Thyroid gland (tissue), 4 donors: ENCODE results near the gene APC. TPM values are rescaled to one million over a fixed set of nuclear protein-coding genes. Genes with fewer than 3 reads are reported as not detected.
"Not testable (repeated sequence)": the region's sequence is repeated elsewhere in the genome, so short reads cannot be mapped to it uniquely, and the experiment has no call there.

Experiments used
- DNase-seq, 2 donors: peaks; one replicate each; pipeline ENCODE4 v3.0.0-alpha.2; 2019
- H3K27ac ChIP-seq, 3 donors: fragments of 200-600 bp; sonication (generic); 1 replicate in 2 of 3; 2 replicates in 1 of 3; pipeline ENCODE4 v1.5.1; 2016 to 2019; ENCODE audit warnings: mild to moderate bottlenecking in 1 of 3, moderate library complexity in 1 of 3
- H3K27me3 ChIP-seq: fragments of 200-600 bp; sonication (generic); one replicate; pipeline ENCODE4 v1.5.1; 2019
- H3K36me3 ChIP-seq, 2 donors: fragments of 200-600 bp; sonication (generic); one replicate each; pipeline ENCODE4 v1.5.1; 2016 to 2019
- H3K4me1 ChIP-seq, 2 donors: fragments of 200-600 bp; sonication (generic); one replicate each; pipeline ENCODE4 v1.5.1; 2017 to 2019
- H3K4me3 ChIP-seq, 3 donors: fragments of 200-600 bp; sonication (generic); replicated peaks in 1 of 3; 1 replicate in 2 of 3; 2 replicates in 1 of 3; pipeline ENCODE4 v1.5.1; 2016; ENCODE audit warnings: mild to moderate bottlenecking in 1 of 3
- H3K9me3 ChIP-seq: fragments of 200-600 bp; sonication (generic); one replicate; pipeline ENCODE4 v1.5.1; 2017
- POLR2A ChIP-seq, 2 donors: fragments of 450-650 bp; IDR thresholded peaks; one replicate each; pipeline ENCODE4 v1.6.1; 2017; ENCODE audit warnings: antibody characterized with exemption in 2 of 2, mild to moderate bottlenecking in 2 of 2, moderate library complexity in 1 of 2
- WGBS, 2 donors: methylation state at CpG; one replicate each; pipeline ENCODE4 v1.1.5; 2017; 5-methylcytosine and 5-hydroxymethylcytosine counted together
- intact Hi-C: fragments of 100-400 bp; cut with DNase I; formaldehyde crosslinking; loops from one replicate; pipeline ENCODE4 v1.15.1; 2023
- total RNA-seq, 4 donors: library from RNA; depleted of rRNA; stranded (reverse); fragments of >200 nt; gene quantifications; one replicate each; pipeline ENCODE4 v1.2.3, GENCODE V29; 2016
- TF ChIP-seq, protein P1 (sequence below), 6 experiments: fragments of 200-600 bp in 3 of 6; fragments of 450-650 bp in 3 of 6; sonication (generic) in 3 of 6; IDR thresholded peaks; one replicate each; pipeline ENCODE4 v1.5.1; 2016 to 2019; ENCODE audit warnings: antibody characterized with exemption in 6 of 6, mild to moderate bottlenecking in 2 of 6, inconsistent platforms in 1 of 6, moderate library complexity in 1 of 6

The APC gene
- total RNA-seq, 4 donors from 2014 or later = 36.1 to 73.0 (median 54.7) TPM

DNA sequence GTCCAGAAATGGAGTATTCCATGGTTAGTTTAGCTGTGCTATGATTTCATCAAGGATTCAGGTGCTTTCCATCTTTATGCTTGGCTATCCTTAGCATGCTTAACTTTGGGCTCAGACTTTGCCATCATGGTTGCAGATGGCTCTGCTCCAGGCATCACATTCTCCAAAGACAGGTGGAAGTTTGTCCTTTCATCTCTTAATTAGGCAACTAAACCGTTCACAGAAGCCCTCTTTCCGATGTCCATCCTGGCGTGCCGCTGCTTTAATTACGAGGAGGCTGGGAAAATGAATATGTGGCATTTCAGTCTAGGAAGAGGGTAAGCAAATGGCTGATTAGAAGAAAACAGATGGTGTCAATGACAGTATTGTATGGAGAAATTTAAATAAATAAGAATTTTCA lies 24.5 kb upstream of the APC start:
- peaks cover 0 to 23% of the 10 kb centered on the region in 2 donors for H3K4me1 ChIP-seq
- no peaks in the 10 kb centered on the region for H3K27me3 ChIP-seq
- intact Hi-C loops = no loop called here
- WGBS, 2 donors = 97 to 98% methylated on average over 5 of the region's 5 CpGs
- TF ChIP-seq, protein P1, sequence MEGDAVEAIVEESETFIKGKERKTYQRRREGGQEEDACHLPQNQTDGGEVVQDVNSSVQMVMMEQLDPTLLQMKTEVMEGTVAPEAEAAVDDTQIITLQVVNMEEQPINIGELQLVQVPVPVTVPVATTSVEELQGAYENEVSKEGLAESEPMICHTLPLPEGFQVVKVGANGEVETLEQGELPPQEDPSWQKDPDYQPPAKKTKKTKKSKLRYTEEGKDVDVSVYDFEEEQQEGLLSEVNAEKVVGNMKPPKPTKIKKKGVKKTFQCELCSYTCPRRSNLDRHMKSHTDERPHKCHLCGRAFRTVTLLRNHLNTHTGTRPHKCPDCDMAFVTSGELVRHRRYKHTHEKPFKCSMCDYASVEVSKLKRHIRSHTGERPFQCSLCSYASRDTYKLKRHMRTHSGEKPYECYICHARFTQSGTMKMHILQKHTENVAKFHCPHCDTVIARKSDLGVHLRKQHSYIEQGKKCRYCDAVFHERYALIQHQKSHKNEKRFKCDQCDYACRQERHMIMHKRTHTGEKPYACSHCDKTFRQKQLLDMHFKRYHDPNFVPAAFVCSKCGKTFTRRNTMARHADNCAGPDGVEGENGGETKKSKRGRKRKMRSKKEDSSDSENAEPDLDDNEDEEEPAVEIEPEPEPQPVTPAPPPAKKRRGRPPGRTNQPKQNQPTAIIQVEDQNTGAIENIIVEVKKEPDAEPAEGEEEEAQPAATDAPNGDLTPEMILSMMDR (IDR thresholded peaks at IDR 0.05) = no peak
- no peak for TF ChIP-seq POLR2A (IDR thresholded peaks at IDR 0.05)
- no peak overlapping the region for H3K27ac ChIP-seq
- no peaks in the 10 kb centered on the region for H3K9me3 ChIP-seq
- H3K36me3 ChIP-seq = no peaks in the 10 kb centered on the region
- DNase-seq = no peak
- no peak overlapping the region for H3K4me3 ChIP-seq

DNA sequence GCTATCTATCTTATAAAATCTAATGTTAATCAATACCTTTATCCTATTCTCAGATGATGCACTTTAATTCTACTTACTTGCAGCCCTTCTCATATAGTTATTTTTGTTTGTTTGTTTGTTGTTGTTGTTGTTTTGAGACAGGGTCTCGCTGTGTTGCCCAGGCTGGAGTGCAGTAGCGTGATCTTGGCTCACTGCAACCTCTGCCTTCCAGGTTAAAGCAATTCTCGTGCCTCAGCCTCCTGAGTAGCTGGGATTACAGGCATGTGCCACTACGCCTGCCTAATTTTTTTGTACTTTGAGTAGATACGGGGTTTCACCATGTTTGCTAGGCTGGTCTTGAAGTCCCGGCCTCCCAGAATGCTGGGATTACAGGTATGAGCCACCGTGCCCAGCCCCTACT lies 20.8 kb upstream of the APC start:
- H3K27me3 ChIP-seq, H3K9me3 ChIP-seq, intact Hi-C loops, DNase-seq, H3K36me3 ChIP-seq, H3K4me1 ChIP-seq, H3K27ac ChIP-seq, H3K4me3 ChIP-seq: not testable (repeated sequence)
- WGBS, 2 donors = 95 to 99% methylated on average over 7 of the region's 7 CpGs

DNA sequence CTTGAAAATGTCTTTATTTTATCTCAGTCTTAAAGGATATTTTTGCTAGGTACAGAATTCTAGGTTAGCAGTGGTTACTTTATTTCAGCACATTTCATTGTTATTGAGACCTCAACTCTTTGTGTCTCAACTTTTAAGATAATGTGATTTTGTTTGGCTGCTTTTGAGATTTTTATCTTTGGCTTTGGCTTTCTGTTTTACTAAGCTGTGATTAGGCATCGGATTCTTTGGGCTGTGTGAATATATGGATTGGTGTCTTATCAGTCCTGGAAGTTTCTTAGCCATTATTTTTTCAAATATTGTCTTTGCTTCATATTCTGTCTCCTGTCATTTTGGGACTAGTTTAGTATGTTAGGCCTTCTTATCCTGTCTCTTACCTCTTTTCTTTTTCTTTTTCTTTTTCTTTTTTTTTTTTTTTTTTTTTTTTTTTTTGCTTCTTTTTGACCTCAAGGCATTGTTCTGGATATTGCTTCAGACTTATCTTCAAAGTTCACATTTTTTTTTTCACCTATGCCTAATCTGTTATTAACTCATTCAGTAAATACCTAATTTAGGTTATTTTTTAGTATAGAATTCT lies 20.1 kb upstream of the APC start:
- DNase-seq = no peak
- TF ChIP-seq, protein P1 (IDR thresholded peaks at IDR 0.05) = no peak
- TF ChIP-seq POLR2A (IDR thresholded peaks at IDR 0.05) = no peak
- no peaks in the 10 kb centered on the region for H3K9me3 ChIP-seq

GRCh38 chr5:112718344-112718743 lies 19.3 kb upstream of the APC start:
- intact Hi-C loops = no loop called here
- TF ChIP-seq, protein P1 (IDR thresholded peaks at IDR 0.05) = no peak
- TF ChIP-seq POLR2A (IDR thresholded peaks at IDR 0.05) = no peak
- Histone ChIP-seq H3K4me3 (no peak overlapping the region), H3K36me3 (no peaks in the 10 kb centered on the region), H3K4me1 (no peaks in the 10 kb centered on the region), H3K27ac (no peak overlapping the region), H3K27me3 (no peaks in the 10 kb centered on the region), H3K9me3 (no peaks in the 10 kb centered on the region)
- WGBS, 2 donors = 96 to 97% methylated on average over 2 of the region's 2 CpGs
- no peak for DNase-seq

More for the DNA sequence above, 20.1 kb upstream of the APC start:
- 76 to 91% methylated on average over 1 of the region's 1 CpG for WGBS, 2 donors
- Histone ChIP-seq H3K4me3 (no peak overlapping the region), H3K27ac (no peak overlapping the region), H3K27me3 (no peaks in the 10 kb centered on the region), H3K4me1 (no peaks in the 10 kb centered on the region), H3K36me3 (no peaks in the 10 kb centered on the region)
- intact Hi-C loops = no loop called here

DNA sequence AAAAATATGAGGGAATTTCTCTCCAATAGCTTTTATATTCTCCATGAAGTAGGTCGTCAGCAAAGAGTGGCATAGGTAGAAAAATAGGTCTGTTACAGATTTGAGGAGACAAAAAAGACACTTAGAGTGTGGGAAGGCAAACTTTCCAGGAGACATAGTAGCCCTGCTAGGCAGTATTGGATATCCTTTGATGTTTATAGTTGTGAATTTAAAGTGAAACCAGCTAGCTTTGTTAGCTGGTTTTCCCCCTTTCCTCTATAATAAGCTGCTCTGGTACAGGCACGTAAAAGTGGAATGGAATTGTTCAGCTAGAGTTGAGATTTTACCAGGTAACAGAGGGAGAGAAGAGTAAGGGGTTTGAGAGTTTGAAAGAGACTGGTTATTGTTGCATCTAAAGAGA lies 17.1 kb upstream of the APC start:
- Histone ChIP-seq H3K27me3 (no peaks in the 10 kb centered on the region), H3K4me1 (no peaks in the 10 kb centered on the region), H3K27ac (no peak overlapping the region), H3K36me3 (no peaks in the 10 kb centered on the region), H3K4me3 (no peak overlapping the region), H3K9me3 (no peaks in the 10 kb centered on the region)
- DNase-seq = no peak
- intact Hi-C loops = no loop called here
- WGBS, 2 donors = 86 to 95% methylated on average over 2 of the region's 2 CpGs
- TF ChIP-seq POLR2A (IDR thresholded peaks at IDR 0.05) = no peak

- H3K9me3 ChIP-seq = no peaks in the 10 kb centered on the region
- intact Hi-C loops = no loop called here
- WGBS, 2 donors = 87 to 93% methylated on average over 4 of the region's 4 CpGs
Measured at GRCh38 chr5:112724901-112725300, 12.8 kb upstream of the APC start.

More at GRCh38 chr5:112724901-112725300, 12.8 kb upstream of the APC start:
- Histone ChIP-seq H3K27ac (no peak overlapping the region), H3K4me1 (no peaks in the 10 kb centered on the region), H3K4me3 (no peak overlapping the region), H3K27me3 (no peaks in the 10 kb centered on the region), H3K36me3 (no peaks in the 10 kb centered on the region)
- no peak for TF ChIP-seq POLR2A (IDR thresholded peaks at IDR 0.05)
- TF ChIP-seq, protein P1 (IDR thresholded peaks at IDR 0.05) = no peak
- no peak for DNase-seq
